NCI-H2196 treated with DMSO at 0.1 percent for 48 hours (cell line): ENCODE results near the gene ANKRD23.

Experiments
- DNase-seq: peaks from one replicate; lab custom pipeline; 2025; ENCODE audit not compliant: unreplicated experiment; lab: John Stamatoyannopoulos, UW

ANKRD23 gene

GRCh38 chr2:96839875-96840850 lies 3.7 kb downstream of the ANKRD23 start:
- DNase-seq, result no peak

- DNase-seq, result peak; percentile 76
Observed at GRCh38 chr2:96839293-96839874, 4.4 kb downstream of the ANKRD23 start.

GRCh38 chr2:96838345-96839292 lies 5.2 kb downstream of the ANKRD23 start:
- DNase-seq, result no peak

- DNase-seq, result no peak
Observed at GRCh38 chr2:96837575-96837974, 6.2 kb downstream of the ANKRD23 start.

GRCh38 chr2:96835830-96836229 lies 8.0 kb downstream of the ANKRD23 start:
- no peak for DNase-seq

GRCh38 chr2:96832754-96833507 lies 10.9 kb downstream of the ANKRD23 start:
- DNase-seq, result peak; percentile 90

- DNase-seq, result no peak
Observed at GRCh38 chr2:96832408-96832753, 11.4 kb downstream of the ANKRD23 start.

- no peak for DNase-seq
Observed at GRCh38 chr2:96831679-96832078, 12.1 kb downstream of the ANKRD23 start.

GRCh38 chr2:96830044-96830562 lies 13.7 kb downstream of the ANKRD23 start:
- no peak for DNase-seq

- no peak for DNase-seq
Observed at GRCh38 chr2:96828874-96829273, 14.9 kb downstream of the ANKRD23 start.

GRCh38 chr2:96828436-96828835 lies 15.4 kb downstream of the ANKRD23 start:
- no peak for DNase-seq

- no peak for DNase-seq
Observed at GRCh38 chr2:96826546-96827278, 17.1 kb downstream of the ANKRD23 start.

- DNase-seq, result no peak
Observed at GRCh38 chr2:96825057-96825456, 18.8 kb downstream of the ANKRD23 start.

- no peak for DNase-seq
Observed at GRCh38 chr2:96824079-96824870, 19.5 kb downstream of the ANKRD23 start.

GRCh38 chr2:96823198-96823597 lies 20.6 kb downstream of the ANKRD23 start:
- DNase-seq, result no peak

GRCh38 chr2:96822786-96823185 lies 21.0 kb downstream of the ANKRD23 start:
- no peak for DNase-seq

GRCh38 chr2:96821113-96821675 lies 22.6 kb downstream of the ANKRD23 start:
- DNase-seq, result no peak

- DNase-seq, result no peak
Observed at GRCh38 chr2:96819876-96820511, 23.8 kb downstream of the ANKRD23 start.
